ENCODE results near the gene XRCC3.

The XRCC3 gene

DNA sequence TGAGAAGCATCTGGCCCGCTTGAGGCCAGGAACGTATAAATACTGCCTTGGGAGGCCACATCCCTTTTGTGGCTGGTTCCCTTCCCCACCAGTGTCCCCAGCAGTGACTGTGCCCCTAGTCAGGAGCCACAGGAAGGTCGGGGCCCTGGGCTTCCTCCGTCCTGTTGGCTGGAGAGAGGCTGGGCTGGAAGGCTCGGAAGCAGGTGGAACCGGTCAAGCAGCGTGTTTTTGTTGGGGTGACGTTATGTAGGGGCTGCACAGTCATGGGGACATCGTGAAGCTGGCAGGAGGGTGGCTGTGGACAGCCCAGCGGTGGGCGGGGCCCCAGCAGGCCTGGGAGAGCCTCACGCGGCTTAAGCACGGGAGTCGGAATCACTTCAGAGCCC is 10.1 kb downstream of the XRCC3 start:
- H3K4me3 ChIP-seq (ENCODE audit: low read depth in 1 of 2, low read length in 1 of 2): no peak overlapping the region
- no peaks in the 10 kb centered on the region for H3K27me3 ChIP-seq
- TF ChIP-seq, protein P1, sequence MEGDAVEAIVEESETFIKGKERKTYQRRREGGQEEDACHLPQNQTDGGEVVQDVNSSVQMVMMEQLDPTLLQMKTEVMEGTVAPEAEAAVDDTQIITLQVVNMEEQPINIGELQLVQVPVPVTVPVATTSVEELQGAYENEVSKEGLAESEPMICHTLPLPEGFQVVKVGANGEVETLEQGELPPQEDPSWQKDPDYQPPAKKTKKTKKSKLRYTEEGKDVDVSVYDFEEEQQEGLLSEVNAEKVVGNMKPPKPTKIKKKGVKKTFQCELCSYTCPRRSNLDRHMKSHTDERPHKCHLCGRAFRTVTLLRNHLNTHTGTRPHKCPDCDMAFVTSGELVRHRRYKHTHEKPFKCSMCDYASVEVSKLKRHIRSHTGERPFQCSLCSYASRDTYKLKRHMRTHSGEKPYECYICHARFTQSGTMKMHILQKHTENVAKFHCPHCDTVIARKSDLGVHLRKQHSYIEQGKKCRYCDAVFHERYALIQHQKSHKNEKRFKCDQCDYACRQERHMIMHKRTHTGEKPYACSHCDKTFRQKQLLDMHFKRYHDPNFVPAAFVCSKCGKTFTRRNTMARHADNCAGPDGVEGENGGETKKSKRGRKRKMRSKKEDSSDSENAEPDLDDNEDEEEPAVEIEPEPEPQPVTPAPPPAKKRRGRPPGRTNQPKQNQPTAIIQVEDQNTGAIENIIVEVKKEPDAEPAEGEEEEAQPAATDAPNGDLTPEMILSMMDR (IDR thresholded peaks at IDR 0.05): no peak
- H3K36me3 ChIP-seq: peaks cover 94% of the 10 kb centered on the region
- H3K9me3 ChIP-seq: no peaks in the 10 kb centered on the region
- no peak overlapping the region for H3K27ac ChIP-seq
- H3K4me1 ChIP-seq (ENCODE audit: control insufficient read depth in 1 of 2, insufficient read depth in 1 of 2, low read depth in 1 of 2, low read length in 1 of 2): no peaks in the 10 kb centered on the region

DNA sequence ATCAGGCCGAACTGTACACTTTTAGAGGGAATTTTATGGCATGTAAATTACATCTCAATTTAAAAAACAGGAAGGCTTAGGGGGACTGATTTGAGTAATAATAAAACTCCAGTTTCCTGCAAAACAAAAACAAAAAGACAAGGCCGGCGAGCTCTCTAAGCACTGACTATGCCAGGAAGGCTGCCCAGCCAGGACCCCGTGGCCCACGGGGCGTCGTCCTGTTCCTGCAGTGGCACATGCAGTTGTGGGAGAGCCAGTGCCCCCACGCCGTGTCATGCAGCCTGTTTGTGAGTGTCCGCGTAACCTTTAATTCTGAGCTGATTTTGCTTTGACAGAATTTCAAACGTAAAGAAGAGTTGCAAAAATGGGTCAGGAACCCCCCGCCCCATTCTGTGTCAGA is 10.5 kb downstream of the XRCC3 start:
- TF ChIP-seq, protein P1 (IDR thresholded peaks at IDR 0.05): no peak
- no peak overlapping the region for H3K27ac ChIP-seq
- no peak overlapping the region for H3K4me3 ChIP-seq (ENCODE audit: low read depth in 1 of 2, low read length in 1 of 2)
- no peaks in the 10 kb centered on the region for H3K4me1 ChIP-seq (ENCODE audit: control insufficient read depth in 1 of 2, insufficient read depth in 1 of 2, low read depth in 1 of 2, low read length in 1 of 2)
- no peaks in the 10 kb centered on the region for H3K27me3 ChIP-seq
- H3K36me3 ChIP-seq: peaks cover 95% of the 10 kb centered on the region
- no peaks in the 10 kb centered on the region for H3K9me3 ChIP-seq

DNA sequence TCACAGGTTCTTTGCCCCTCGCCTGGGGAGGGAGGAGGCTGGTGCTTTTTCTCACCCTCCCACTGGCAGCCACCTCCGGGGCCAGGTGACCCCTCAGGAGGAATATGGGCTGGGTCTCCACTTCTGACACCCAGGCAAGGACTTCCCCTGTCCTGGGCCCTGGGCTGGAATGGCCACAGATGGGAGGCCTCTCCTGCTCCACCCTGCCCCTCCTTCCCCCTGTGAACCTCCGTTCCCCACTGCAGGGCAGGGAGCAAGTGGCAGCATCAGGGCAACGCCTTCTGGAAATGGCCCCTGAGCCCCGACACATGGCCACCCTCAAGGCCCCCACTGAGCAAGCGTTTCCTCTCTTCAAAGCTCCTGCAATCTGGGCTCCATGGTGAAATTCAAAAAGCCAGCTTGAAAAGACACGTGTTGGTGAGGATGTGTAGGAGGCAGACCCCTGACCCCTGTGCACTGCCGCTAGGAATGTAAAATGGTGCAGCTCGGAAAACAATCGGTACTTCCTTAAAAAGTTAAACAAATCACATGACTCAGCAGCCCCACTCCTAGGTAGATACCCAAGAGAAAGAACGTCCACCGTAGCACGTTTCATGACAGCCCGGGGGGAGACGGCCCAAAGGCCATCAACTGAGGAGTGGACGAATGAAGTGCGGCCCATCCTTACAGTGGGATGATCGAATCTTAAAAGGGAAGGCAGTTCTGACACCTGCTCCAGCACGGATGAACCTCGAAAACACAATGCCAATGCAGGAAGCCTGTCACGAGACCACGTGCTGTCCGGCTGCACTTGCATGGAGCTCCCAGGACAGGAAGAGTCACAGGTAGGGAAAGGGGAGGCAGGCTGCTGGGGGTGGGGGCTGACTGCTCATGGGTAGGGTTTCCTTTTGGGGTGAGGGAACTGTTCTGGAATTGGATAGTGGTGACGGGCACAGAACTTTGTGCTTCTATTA is 11.5 kb downstream of the XRCC3 start:
- TF ChIP-seq, protein P1 (IDR thresholded peaks at IDR 0.05): no peak
- Histone ChIP-seq H3K9me3 (no peaks in the 10 kb centered on the region), H3K27ac (peak overlapping the region; percentile 25), H3K27me3 (no peaks in the 10 kb centered on the region), H3K36me3 (peaks cover 98% of the 10 kb centered on the region), H3K4me1 (ENCODE audit: control insufficient read depth in 1 of 2, insufficient read depth in 1 of 2, low read depth in 1 of 2, low read length in 1 of 2) (no peaks in the 10 kb centered on the region), H3K4me3 (ENCODE audit: low read depth in 1 of 2, low read length in 1 of 2) (no peak overlapping the region)

DNA sequence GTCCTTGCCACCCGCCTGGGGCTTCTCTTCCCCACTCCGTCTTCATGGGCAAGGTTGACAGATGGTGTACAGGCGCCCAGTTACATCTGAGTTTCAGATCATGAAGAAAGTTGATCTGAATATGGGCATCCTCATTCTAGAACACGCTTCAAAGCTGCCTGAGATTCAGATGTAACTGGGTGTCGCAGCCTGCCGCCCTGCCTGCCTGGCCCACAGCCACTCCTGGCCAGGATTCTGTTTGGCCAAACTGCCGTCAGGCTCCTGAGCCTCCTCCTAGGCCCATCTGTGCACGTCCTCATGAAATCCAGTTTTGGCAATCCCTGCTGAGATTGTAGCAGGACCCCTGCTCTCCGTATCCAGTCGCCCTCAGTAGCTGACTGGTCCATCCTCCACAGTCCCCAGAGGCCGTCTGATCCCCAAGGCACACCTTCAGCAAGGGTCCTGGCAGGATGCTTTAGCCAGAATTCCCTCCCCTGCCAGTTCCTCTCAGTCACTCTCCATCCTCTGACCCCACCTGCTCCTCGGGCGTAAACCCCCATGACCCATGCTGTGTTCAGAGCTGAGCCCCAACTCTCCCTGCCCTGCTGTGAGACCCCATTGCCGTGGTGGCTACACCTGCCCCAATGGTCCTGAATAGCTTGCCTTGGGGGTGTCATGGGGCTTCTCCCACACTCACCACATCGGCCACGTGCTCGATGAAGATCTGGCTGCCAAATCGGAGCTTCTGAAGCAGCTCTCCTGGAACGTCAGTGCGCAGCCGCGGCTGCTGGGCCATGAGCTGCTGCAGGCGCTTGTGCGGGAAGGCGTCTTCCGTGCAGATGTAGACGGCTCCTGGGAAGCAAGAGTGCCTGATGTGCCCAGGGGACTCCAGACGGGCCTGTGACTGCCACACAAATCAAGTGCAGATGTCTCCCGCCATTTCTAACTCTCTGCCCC is 12.5 kb downstream of the XRCC3 start:
- no peaks in the 10 kb centered on the region for H3K9me3 ChIP-seq
- H3K27ac ChIP-seq: no peak overlapping the region
- no peaks in the 10 kb centered on the region for H3K27me3 ChIP-seq
- peaks cover 98% of the 10 kb centered on the region for H3K36me3 ChIP-seq
- H3K4me1 ChIP-seq (ENCODE audit: control insufficient read depth in 1 of 2, insufficient read depth in 1 of 2, low read depth in 1 of 2, low read length in 1 of 2): no peaks in the 10 kb centered on the region
- no peak overlapping the region for H3K4me3 ChIP-seq (ENCODE audit: low read depth in 1 of 2, low read length in 1 of 2)
- TF ChIP-seq, protein P1 (IDR thresholded peaks at IDR 0.05): no peak

DNA sequence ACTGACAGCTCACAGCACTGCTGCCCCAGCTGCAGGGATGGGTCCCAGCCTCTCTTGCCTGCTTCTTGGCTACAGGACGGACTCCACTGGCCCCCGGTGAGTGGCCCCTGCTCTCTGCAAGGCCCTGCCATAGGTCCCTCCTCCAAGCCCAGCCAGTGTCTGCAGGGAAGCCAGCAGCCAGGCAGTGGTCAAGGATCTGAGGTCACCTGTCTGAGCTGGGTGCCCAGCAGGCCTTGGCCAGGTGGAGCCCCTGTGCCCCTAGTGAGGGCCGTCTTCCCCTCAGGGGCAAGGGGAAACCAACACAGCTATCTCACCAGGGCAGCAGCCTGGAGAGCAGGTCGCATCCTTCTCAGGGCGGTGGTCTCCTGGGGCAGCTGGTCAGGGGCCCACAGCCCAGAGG is 13.2 kb downstream of the XRCC3 start:
- TF ChIP-seq, protein P1 (IDR thresholded peaks at IDR 0.05): no peak
- H3K4me1 ChIP-seq (ENCODE audit: control insufficient read depth in 1 of 2, insufficient read depth in 1 of 2, low read depth in 1 of 2, low read length in 1 of 2): no peaks in the 10 kb centered on the region
- peaks cover 98% of the 10 kb centered on the region for H3K36me3 ChIP-seq
- no peaks in the 10 kb centered on the region for H3K27me3 ChIP-seq
- H3K9me3 ChIP-seq: no peaks in the 10 kb centered on the region
- no peak overlapping the region for H3K4me3 ChIP-seq (ENCODE audit: low read depth in 1 of 2, low read length in 1 of 2)
- H3K27ac ChIP-seq: no peak overlapping the region

Data from neutrophil (primary cell).